H9 (cell line): Measurements from ENCODE around the gene UTP11. TPM values are rescaled to one million over a fixed set of nuclear protein-coding genes. Genes with fewer than 3 reads are reported as not detected.

Experiments
- DNase-seq: peaks from one replicate; pipeline ENCODE4 v3.0.0-alpha.2; 2017
- H2AFZ ChIP-seq: one replicate; pipeline ENCODE4 v1.6.1; 2013; ENCODE audit warnings: mild to moderate bottlenecking, low read length, control low read depth, moderate library complexity
- H2AK5ac ChIP-seq: 2 replicates; pipeline ENCODE4 v1.6.1; 2013; ENCODE audit warnings: low read length, control low read depth, mixed read lengths; ENCODE audit not compliant: insufficient read length
- H2BK120ac ChIP-seq: one replicate; pipeline ENCODE4 v1.6.1; 2013; ENCODE audit warnings: low read depth, mild to moderate bottlenecking, low read length, control low read depth, inconsistent platforms; ENCODE audit not compliant: poor library complexity, severe bottlenecking
- H2BK12ac ChIP-seq: 2 replicates; pipeline ENCODE4 v1.6.1; 2013; ENCODE audit warnings: low read length, control low read depth, mixed read lengths, low read depth; ENCODE audit not compliant: insufficient read length
- H2BK15ac ChIP-seq: 2 replicates; pipeline ENCODE4 v1.6.1; 2013; ENCODE audit warnings: low read depth, low read length, control low read depth
- H2BK20ac ChIP-seq: one replicate; pipeline ENCODE4 v1.6.1; 2013; ENCODE audit warnings: low read depth, mild to moderate bottlenecking, low read length, control low read depth, inconsistent platforms; ENCODE audit not compliant: poor library complexity, severe bottlenecking
- H2BK5ac ChIP-seq: 2 replicates; pipeline ENCODE4 v1.6.1; 2013; ENCODE audit warnings: low read length, control low read depth, mixed read lengths; ENCODE audit not compliant: insufficient read length
- H3K14ac ChIP-seq: 2 replicates; pipeline ENCODE4 v1.6.1; 2013; ENCODE audit warnings: low read length, control low read depth; ENCODE audit not compliant: insufficient read depth
- H3K18ac ChIP-seq: 2 replicates; pipeline ENCODE4 v1.6.1; 2013; ENCODE audit warnings: low read depth, mild to moderate bottlenecking, mixed read lengths, low read length, control low read depth; ENCODE audit not compliant: insufficient read length
- H3K23ac ChIP-seq: 2 replicates; pipeline ENCODE4 v1.6.1; 2013; ENCODE audit warnings: low read length, control low read depth, mixed read lengths, low read depth; ENCODE audit not compliant: insufficient read length
- H3K23me2 ChIP-seq: 2 replicates; pipeline ENCODE4 v1.6.1; 2013; ENCODE audit warnings: low read depth, mild to moderate bottlenecking, mixed read lengths, low read length, control low read depth; ENCODE audit not compliant: insufficient read length, poor library complexity, severe bottlenecking
- H3K27ac ChIP-seq: 2 replicates; pipeline ENCODE4 v1.5.1; 2013; ENCODE audit warnings: low read length, control low read depth, mixed read lengths, low read depth; ENCODE audit not compliant: insufficient read length
- H3K27me3 ChIP-seq: 2 replicates; pipeline ENCODE4 v1.6.1; 2013; ENCODE audit warnings: low read length, control low read depth, inconsistent platforms; ENCODE audit not compliant: insufficient read depth
- H3K4ac ChIP-seq: 2 replicates; pipeline ENCODE4 v1.6.1; 2013; ENCODE audit warnings: low read depth, mild to moderate bottlenecking, control low read depth, inconsistent platforms, low read length, moderate library complexity
- H3K4me1 ChIP-seq: 2 replicates; pipeline ENCODE4 v1.6.1; 2013; ENCODE audit warnings: low read length, control low read depth, inconsistent platforms; ENCODE audit not compliant: insufficient read depth
- H3K4me2 ChIP-seq: 2 replicates; pipeline ENCODE4 v1.6.1; 2013; ENCODE audit warnings: low read length, control low read depth, mixed read lengths; ENCODE audit not compliant: insufficient read length, insufficient read depth
- H3K56ac ChIP-seq: 2 replicates; pipeline ENCODE4 v1.6.1; 2013; ENCODE audit warnings: low read depth, mild to moderate bottlenecking, mixed read lengths, low read length, control low read depth; ENCODE audit not compliant: insufficient read length
- H3K79me1 ChIP-seq: 2 replicates; pipeline ENCODE4 v1.6.1; 2013; ENCODE audit warnings: low read depth, mild to moderate bottlenecking, moderate library complexity, low read length, control low read depth, inconsistent platforms; ENCODE audit not compliant: insufficient read depth, poor library complexity, severe bottlenecking
- H3K79me2 ChIP-seq: 2 replicates; pipeline ENCODE4 v1.6.1; 2013; ENCODE audit warnings: low read length, control low read depth, inconsistent platforms; ENCODE audit not compliant: insufficient read depth
- H3K9ac ChIP-seq: 2 replicates; pipeline ENCODE4 v1.6.1; 2013; ENCODE audit warnings: low read length, control low read depth, mixed read lengths; ENCODE audit not compliant: insufficient read length; ENCODE audit errors: extremely low read depth
- H3K9me3 ChIP-seq: one replicate; pipeline ENCODE4 v1.6.1; 2013; ENCODE audit warnings: low read depth, low read length, inconsistent platforms; ENCODE audit not compliant: control insufficient read depth
- H3T11ph ChIP-seq: one replicate; pipeline ENCODE4 v1.6.1; 2013; ENCODE audit warnings: mild to moderate bottlenecking, low read length, control low read depth, inconsistent platforms
- H4K20me1 ChIP-seq: one replicate; pipeline ENCODE4 v1.6.1; 2013; ENCODE audit not compliant: control insufficient read depth, insufficient read length, insufficient read depth
- H4K5ac ChIP-seq: 2 replicates; pipeline ENCODE4 v1.6.1; 2013; ENCODE audit warnings: low read depth, mild to moderate bottlenecking, mixed read lengths, low read length, control low read depth; ENCODE audit not compliant: insufficient read length
- H4K8ac ChIP-seq: replicated peaks from 2 replicates; pipeline ENCODE4 v1.6.1; 2013; ENCODE audit warnings: low read length, control low read depth, mixed read lengths, low read depth; ENCODE audit not compliant: insufficient read length
- H4K91ac ChIP-seq: 2 replicates; pipeline ENCODE4 v1.6.1; 2013; ENCODE audit warnings: low read depth, mild to moderate bottlenecking, moderate library complexity, mixed read lengths, low read length, control low read depth; ENCODE audit not compliant: insufficient read length
- H3K27ac Mint-ChIP-seq, 3 experiments: 2 replicates in 2 of 3; 3 replicates in 1 of 3; pipeline ENCODE4 v1.8.0; 2020 to 2021; ENCODE audit warnings: mixed read lengths in 3 of 3, mild to moderate bottlenecking in 1 of 3, moderate library complexity in 1 of 3
- H3K27me3 Mint-ChIP-seq: 2 replicates; pipeline ENCODE4 v1.8.0; 2021; ENCODE audit warnings: low read depth, mild to moderate bottlenecking, moderate library complexity, mixed read lengths
- H3K36me3 Mint-ChIP-seq, 3 experiments: 2 replicates in 2 of 3; 3 replicates in 1 of 3; pipeline ENCODE4 v1.8.0; 2020 to 2021; ENCODE audit warnings: low read depth in 3 of 3, mixed read lengths in 3 of 3; ENCODE audit not compliant: insufficient read depth in 1 of 3
- H3K4me1 Mint-ChIP-seq, 2 experiments: 2 replicates each; pipeline ENCODE4 v1.8.0; 2020; ENCODE audit warnings: mixed read lengths in 2 of 2
- H3K4me3 Mint-ChIP-seq, 2 experiments: 2 replicates in 1 of 2; 3 replicates in 1 of 2; pipeline ENCODE4 v1.8.0; 2020 to 2021; ENCODE audit warnings: mild to moderate bottlenecking in 2 of 2, mixed read lengths in 2 of 2, moderate library complexity in 1 of 2
- H3K9me3 Mint-ChIP-seq, 2 experiments: 2 replicates in 1 of 2; 3 replicates in 1 of 2; pipeline ENCODE4 v1.8.0; 2020; ENCODE audit warnings: mild to moderate bottlenecking in 2 of 2, mixed read lengths in 2 of 2, moderate library complexity in 1 of 2
- CTCF ChIP-seq: fragments of 200-600 bp; sonication (generic); conservative IDR thresholded peaks from 3 replicates; pipeline ENCODE4 v1.8.0; 2021; ENCODE audit warnings: antibody characterized with exemption, mild to moderate bottlenecking
- WGBS: extraction: QIAGEN DNeasy Blood & Tissue Kit; methylation state at CpG from one replicate; pipeline ENCODE4 v1.1.7; 2013; ENCODE audit warnings: missing lambda C conversion rate, low lambda C conversion rate, mixed read lengths; ENCODE audit not compliant: insufficient read length; ENCODE audit errors: extremely low coverage; 5-methylcytosine and 5-hydroxymethylcytosine counted together
- total RNA-seq: library from RNA; stranded (reverse); gene quantifications from 2 replicates; pipeline ENCODE4 v1.2.1, GENCODE V29; 2021

The UTP11 gene
- total RNA-seq, 1 experiment from 2014 or later, result 63.1 TPM

GRCh38 chr1:38006008-38006828, 6.3 kb upstream of the UTP11 start:
- H3K23ac ChIP-seq, result no peak overlapping the region
- H3K27me3 ChIP-seq, result no peaks in the 10 kb centered on the region
- no peaks in the 10 kb centered on the region for H3K79me1 ChIP-seq
- WGBS, result no CpG with 5 or more reads among the region's 12 CpGs
- H4K91ac ChIP-seq, result no peak overlapping the region
- no peak overlapping the region for H2AFZ ChIP-seq
- H3K79me2 ChIP-seq, result peaks cover 12% of the 10 kb centered on the region; the same call in 1 of the 2 replicates
- H3K14ac ChIP-seq, result no peak overlapping the region
- no peak overlapping the region for H2BK20ac ChIP-seq
- H3K18ac ChIP-seq, result no peak overlapping the region
- H3K4me2 ChIP-seq, result peak overlapping the region; percentile 39
- no peak for DNase-seq
- no peak overlapping the region for H2BK12ac ChIP-seq
- no peak overlapping the region for H2BK5ac ChIP-seq
- H3K56ac ChIP-seq, result no peak overlapping the region
- no peak overlapping the region for H3K4ac ChIP-seq
- peaks cover 9% of the 10 kb centered on the region for H3K23me2 ChIP-seq
- no peak overlapping the region for H2BK15ac ChIP-seq
- H2AK5ac ChIP-seq, result no peak overlapping the region
- H4K8ac ChIP-seq, result no peak overlapping the region
- peaks cover 46 to 47% of the 10 kb centered on the region in 2 experiments for H3K4me1 Mint-ChIP-seq
- H3K9ac ChIP-seq, result no peak overlapping the region
- H2BK120ac ChIP-seq, result no peak overlapping the region
- H3K27ac Mint-ChIP-seq, result no peak overlapping the region
- H3K27ac ChIP-seq, result no peak overlapping the region
- H3K4me3 Mint-ChIP-seq, result peak overlapping the region; percentile 53 to 76
- H3K9me3 Mint-ChIP-seq, result no peaks in the 10 kb centered on the region
- TF ChIP-seq CTCF, result no peak
- H3K36me3 Mint-ChIP-seq, result peaks cover 0 to 2% (median 0%) of the 10 kb centered on the region in 3 experiments; a peak in 2 of 7 replicates
- H4K5ac ChIP-seq, result no peak overlapping the region
- peaks cover 11% of the 10 kb centered on the region for H3K4me1 ChIP-seq
- H3K27me3 Mint-ChIP-seq, result no peaks in the 10 kb centered on the region; the same call in 1 of the 2 replicates
- no peak overlapping the region for H3T11ph ChIP-seq
- H4K20me1 ChIP-seq, result no peaks in the 10 kb centered on the region
- H3K9me3 ChIP-seq, result no peaks in the 10 kb centered on the region
